ENCODE measurements around the gene OPN4.

The OPN4 gene

GRCh38 chr10:86658261-86658741, 4.0 kb downstream of the OPN4 start:
- in situ Hi-C loops (cut with HindIII; ENCODE audit: low pct_ligation_motif_present, low sequenced_read_pairs): no loop called here
- Histone ChIP-seq H3K27ac (no peak overlapping the region), H3K36me3 (replicated peaks) (no peaks in the 10 kb centered on the region), H3K4me3 (ENCODE audit: low read depth, low read length) (no peak overlapping the region), H3K27me3 (replicated peaks) (no peaks in the 10 kb centered on the region)
- no peak for DNase-seq
- TF ChIP-seq, protein P1, sequence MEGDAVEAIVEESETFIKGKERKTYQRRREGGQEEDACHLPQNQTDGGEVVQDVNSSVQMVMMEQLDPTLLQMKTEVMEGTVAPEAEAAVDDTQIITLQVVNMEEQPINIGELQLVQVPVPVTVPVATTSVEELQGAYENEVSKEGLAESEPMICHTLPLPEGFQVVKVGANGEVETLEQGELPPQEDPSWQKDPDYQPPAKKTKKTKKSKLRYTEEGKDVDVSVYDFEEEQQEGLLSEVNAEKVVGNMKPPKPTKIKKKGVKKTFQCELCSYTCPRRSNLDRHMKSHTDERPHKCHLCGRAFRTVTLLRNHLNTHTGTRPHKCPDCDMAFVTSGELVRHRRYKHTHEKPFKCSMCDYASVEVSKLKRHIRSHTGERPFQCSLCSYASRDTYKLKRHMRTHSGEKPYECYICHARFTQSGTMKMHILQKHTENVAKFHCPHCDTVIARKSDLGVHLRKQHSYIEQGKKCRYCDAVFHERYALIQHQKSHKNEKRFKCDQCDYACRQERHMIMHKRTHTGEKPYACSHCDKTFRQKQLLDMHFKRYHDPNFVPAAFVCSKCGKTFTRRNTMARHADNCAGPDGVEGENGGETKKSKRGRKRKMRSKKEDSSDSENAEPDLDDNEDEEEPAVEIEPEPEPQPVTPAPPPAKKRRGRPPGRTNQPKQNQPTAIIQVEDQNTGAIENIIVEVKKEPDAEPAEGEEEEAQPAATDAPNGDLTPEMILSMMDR (IDR thresholded peaks at IDR 0.05; ENCODE audit: low read depth, low read length, missing control alignments): no peak

- Histone ChIP-seq H3K27ac (no peak overlapping the region), H3K27me3 (replicated peaks) (no peaks in the 10 kb centered on the region), H3K36me3 (replicated peaks) (no peaks in the 10 kb centered on the region), H3K4me3 (ENCODE audit: low read depth, low read length) (no peak overlapping the region)
- in situ Hi-C loops (cut with HindIII; ENCODE audit: low pct_ligation_motif_present, low sequenced_read_pairs): no loop called here
- TF ChIP-seq, protein P1 (IDR thresholded peaks at IDR 0.05; ENCODE audit: low read depth, low read length, missing control alignments): no peak
- DNase-seq: no peak
These were observed 4.4 kb downstream of the OPN4 start for GRCh38 chr10:86658751-86659150.

GRCh38 chr10:86659161-86659691, 4.9 kb downstream of the OPN4 start:
- no peak for DNase-seq
- no peak overlapping the region for H3K27ac ChIP-seq
- in situ Hi-C loops (cut with HindIII; ENCODE audit: low pct_ligation_motif_present, low sequenced_read_pairs): no loop called here
- no peaks in the 10 kb centered on the region for H3K36me3 ChIP-seq (replicated peaks)
- H3K27me3 ChIP-seq (replicated peaks): no peaks in the 10 kb centered on the region
- H3K4me3 ChIP-seq (ENCODE audit: low read depth, low read length): no peak overlapping the region
- TF ChIP-seq, protein P1 (IDR thresholded peaks at IDR 0.05; ENCODE audit: low read depth, low read length, missing control alignments): no peak

GRCh38 chr10:86659721-86660453, 5.5 kb downstream of the OPN4 start:
- TF ChIP-seq, protein P1 (IDR thresholded peaks at IDR 0.05; ENCODE audit: low read depth, low read length, missing control alignments): no peak
- H3K36me3 ChIP-seq (replicated peaks): no peaks in the 10 kb centered on the region
- no peak overlapping the region for H3K27ac ChIP-seq
- DNase-seq: no peak
- H3K27me3 ChIP-seq (replicated peaks): no peaks in the 10 kb centered on the region
- H3K4me3 ChIP-seq (ENCODE audit: low read depth, low read length): no peak overlapping the region
- in situ Hi-C loops (cut with HindIII; ENCODE audit: low pct_ligation_motif_present, low sequenced_read_pairs): no loop called here

GRCh38 chr10:86661161-86662025, 7.0 kb downstream of the OPN4 start:
- no peaks in the 10 kb centered on the region for H3K27me3 ChIP-seq (replicated peaks)
- TF ChIP-seq, protein P1 (IDR thresholded peaks at IDR 0.05; ENCODE audit: low read depth, low read length, missing control alignments): no peak
- H3K27ac ChIP-seq: no peak overlapping the region
- in situ Hi-C loops (cut with HindIII; ENCODE audit: low pct_ligation_motif_present, low sequenced_read_pairs): no loop called here
- peak; percentile 21 for DNase-seq
- no peak overlapping the region for H3K4me3 ChIP-seq (ENCODE audit: low read depth, low read length)
- H3K36me3 ChIP-seq (replicated peaks): no peaks in the 10 kb centered on the region
